Keratinocyte (primary cell): ENCODE results near the gene TNS3. TPM values are rescaled to one million over a fixed set of nuclear protein-coding genes. Genes with fewer than 3 reads are reported as not detected.

Source experiments
- DNase-seq: peaks from one replicate; pipeline ENCODE4 v3.0.0-alpha.2; 2011; ENCODE audit warnings: low read depth, missing footprints, low spot score
- FAIRE-seq: peaks from 2 replicates; lab custom pipeline; 2011; peaks lifted over from hg19 to GRCh38; lab: Jason Lieb, UNC
- H2AFZ ChIP-seq: 2 replicates; pipeline ENCODE4 v1.6.0; 2012; ENCODE audit warnings: low read length, control low read depth, inconsistent platforms; ENCODE audit not compliant: control insufficient read depth
- H3K27ac ChIP-seq: 2 replicates; pipeline ENCODE4 v1.5.1; 2011; ENCODE audit warnings: low read length; ENCODE audit not compliant: control insufficient read depth, insufficient read depth
- H3K27me3 ChIP-seq: 3 replicates; pipeline ENCODE4 v1.6.0; 2011; ENCODE audit warnings: low read length; ENCODE audit not compliant: control insufficient read depth, insufficient read depth; ENCODE audit errors: extremely low read depth
- H3K36me3 ChIP-seq, 2 experiments: 2 replicates in 1 of 2; 3 replicates in 1 of 2; pipeline ENCODE4 v1.5.1; 2011; ENCODE audit warnings: low read length in 2 of 2, mild to moderate bottlenecking in 1 of 2; ENCODE audit not compliant: control insufficient read depth in 2 of 2, insufficient read depth in 2 of 2; ENCODE audit errors: extremely low read depth in 1 of 2
- H3K4me1 ChIP-seq: 3 replicates; pipeline ENCODE4 v1.5.1; 2011; ENCODE audit warnings: low read length; ENCODE audit not compliant: control insufficient read depth, insufficient read depth; ENCODE audit errors: extremely low read depth
- H3K4me2 ChIP-seq: 3 replicates; pipeline ENCODE4 v1.6.0; 2011; ENCODE audit warnings: low read depth, low read length; ENCODE audit not compliant: control insufficient read depth, insufficient read depth; ENCODE audit errors: extremely low read depth
- H3K4me3 ChIP-seq, 3 experiments: fragments of 200-600 bp in 1 of 3; sonication (generic) in 1 of 3; 2 replicates in 2 of 3; 3 replicates in 1 of 3; pipeline ENCODE4 v1.5.1; 2011 to 2016; ENCODE audit warnings: low read length in 3 of 3, mild to moderate bottlenecking in 3 of 3, control low read depth in 2 of 3, inconsistent platforms in 1 of 3, low read depth in 1 of 3, mixed read lengths in 1 of 3, mixed run types in 1 of 3, moderate library complexity in 1 of 3; ENCODE audit not compliant: control insufficient read depth in 2 of 3, insufficient read depth in 2 of 3; ENCODE audit errors: extremely low read depth in 1 of 3
- H3K79me2 ChIP-seq: 2 replicates; pipeline ENCODE4 v1.6.0; 2012; ENCODE audit warnings: low read length; ENCODE audit not compliant: control insufficient read depth, insufficient read depth
- H3K9ac ChIP-seq: 3 replicates; pipeline ENCODE4 v1.6.0; 2011; ENCODE audit warnings: low read length; ENCODE audit not compliant: control insufficient read depth, insufficient read depth; ENCODE audit errors: extremely low read depth
- H3K9me1 ChIP-seq: 3 replicates; pipeline ENCODE4 v1.6.0; 2011; ENCODE audit warnings: low read length; ENCODE audit not compliant: control insufficient read depth, insufficient read depth; ENCODE audit errors: extremely low read depth
- H3K9me3 ChIP-seq: 2 replicates; pipeline ENCODE4 v1.5.1; 2012; ENCODE audit warnings: low read depth, low read length; ENCODE audit not compliant: control insufficient read depth
- H4K20me1 ChIP-seq: 3 replicates; pipeline ENCODE4 v1.6.0; 2011; ENCODE audit warnings: low read length; ENCODE audit not compliant: control insufficient read depth, insufficient read depth; ENCODE audit errors: extremely low read depth
- EZH2 ChIP-seq: IDR thresholded peaks from one replicate; pipeline ENCODE4 v1.6.1; 2012; ENCODE audit warnings: inconsistent platforms, mild to moderate bottlenecking, low read length, moderate library complexity
- dilution Hi-C: fragments of 300-500 bp; cut with MboI; formaldehyde crosslinking; loops from one replicate; pipeline ENCODE4 v1.7.0; 2020; ENCODE audit warnings: low sequenced_read_pairs; ENCODE audit not compliant: extremely low pct_ligation_motif_present
- polyA plus RNA-seq, 5 experiments: library from polyadenylated mRNA; depleted of rRNA in 3 of 5; stranded (reverse) in 3 of 5; stranded (forward) in 1 of 5; unstranded in 1 of 5; fragments of >200 nt; gene quantifications; 1 replicate in 1 of 5; 2 replicates in 3 of 5; 3 replicates in 1 of 5; pipeline versions ENCODE4 v1.2.1 to v1.2.3, GENCODE V29; 2011 to 2012; ENCODE audit warnings: missing spikeins in 2 of 5, low read depth in 1 of 5, low replicate concordance in 1 of 5
- TF ChIP-seq, protein P1 (sequence below), 3 experiments: IDR thresholded peaks in 1 of 3; conservative IDR thresholded peaks in 1 of 3; optimal IDR thresholded peaks in 1 of 3; 2 replicates in 2 of 3; 3 replicates in 1 of 3; pipeline versions ENCODE3 to v1.5.1; 2011; ENCODE audit warnings: low read length in 3 of 3, mild to moderate bottlenecking in 3 of 3, moderate library complexity in 2 of 3, control low read depth in 1 of 3, inconsistent platforms in 1 of 3; ENCODE audit not compliant: insufficient read depth in 2 of 3; ENCODE audit errors: extremely low read depth in 1 of 3

Gene TNS3
- polyA plus RNA-seq, 1 donor (not counting 4 experiments of a cell fraction or from before 2014, with no cell fraction given): 3.9 TPM

- TF ChIP-seq EZH2: no peak
- TF ChIP-seq, protein P1, sequence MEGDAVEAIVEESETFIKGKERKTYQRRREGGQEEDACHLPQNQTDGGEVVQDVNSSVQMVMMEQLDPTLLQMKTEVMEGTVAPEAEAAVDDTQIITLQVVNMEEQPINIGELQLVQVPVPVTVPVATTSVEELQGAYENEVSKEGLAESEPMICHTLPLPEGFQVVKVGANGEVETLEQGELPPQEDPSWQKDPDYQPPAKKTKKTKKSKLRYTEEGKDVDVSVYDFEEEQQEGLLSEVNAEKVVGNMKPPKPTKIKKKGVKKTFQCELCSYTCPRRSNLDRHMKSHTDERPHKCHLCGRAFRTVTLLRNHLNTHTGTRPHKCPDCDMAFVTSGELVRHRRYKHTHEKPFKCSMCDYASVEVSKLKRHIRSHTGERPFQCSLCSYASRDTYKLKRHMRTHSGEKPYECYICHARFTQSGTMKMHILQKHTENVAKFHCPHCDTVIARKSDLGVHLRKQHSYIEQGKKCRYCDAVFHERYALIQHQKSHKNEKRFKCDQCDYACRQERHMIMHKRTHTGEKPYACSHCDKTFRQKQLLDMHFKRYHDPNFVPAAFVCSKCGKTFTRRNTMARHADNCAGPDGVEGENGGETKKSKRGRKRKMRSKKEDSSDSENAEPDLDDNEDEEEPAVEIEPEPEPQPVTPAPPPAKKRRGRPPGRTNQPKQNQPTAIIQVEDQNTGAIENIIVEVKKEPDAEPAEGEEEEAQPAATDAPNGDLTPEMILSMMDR (optimal IDR thresholded peaks at IDR 0.05 in 1 of 3, IDR thresholded peaks at IDR 0.05 in 1 of 3, conservative IDR thresholded peaks at IDR 0.05 in 1 of 3; ENCODE audit: extremely low read depth in 1 of 3, insufficient read depth in 2 of 3, low read length in 3 of 3): no peak
- FAIRE-seq: no peak
- no peak overlapping the region for H3K4me3 ChIP-seq
- no peak overlapping the region for H3K9ac ChIP-seq
- no peaks in the 10 kb centered on the region for H3K4me1 ChIP-seq
- no peak for DNase-seq
- H3K79me2 ChIP-seq: no peaks in the 10 kb centered on the region
- dilution Hi-C loops: no loop called here
- H4K20me1 ChIP-seq: no peaks in the 10 kb centered on the region
- no peak overlapping the region for H2AFZ ChIP-seq
- H3K9me1 ChIP-seq: no peaks in the 10 kb centered on the region
- no peaks in the 10 kb centered on the region for H3K36me3 ChIP-seq
- no peak overlapping the region for H3K4me2 ChIP-seq
- H3K27me3 ChIP-seq: no peaks in the 10 kb centered on the region
- H3K27ac ChIP-seq: no peak overlapping the region
- no peaks in the 10 kb centered on the region for H3K9me3 ChIP-seq
Observed at GRCh38 chr7:47313564-47313963, 268.3 kb downstream of the TNS3 start.

DNA sequence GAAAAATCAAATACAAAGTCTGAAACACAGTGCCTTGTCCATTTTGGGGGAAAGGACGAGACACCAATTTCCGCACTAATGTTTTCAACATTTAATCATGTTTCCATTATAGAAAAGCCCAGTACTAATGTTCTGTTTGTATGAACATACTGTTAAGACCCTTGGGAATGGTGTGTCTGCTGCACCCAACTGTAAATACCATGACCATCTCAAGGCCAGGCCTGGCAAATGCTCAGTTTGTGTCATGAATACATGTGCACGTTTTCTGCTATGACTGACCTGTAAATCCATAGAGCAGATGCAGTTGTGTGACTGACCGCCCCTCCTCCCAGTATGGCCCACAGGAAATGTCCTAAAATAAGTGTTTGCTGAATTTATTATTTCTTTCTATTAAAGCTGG is 270.0 kb downstream of the TNS3 start:
- Histone ChIP-seq H3K36me3 (no peaks in the 10 kb centered on the region), H4K20me1 (no peaks in the 10 kb centered on the region), H3K9me1 (no peaks in the 10 kb centered on the region), H2AFZ (no peak overlapping the region), H3K27me3 (no peaks in the 10 kb centered on the region), H3K27ac (no peak overlapping the region), H3K4me1 (no peaks in the 10 kb centered on the region), H3K9ac (no peak overlapping the region), H3K4me2 (no peak overlapping the region), H3K4me3 (no peak overlapping the region), H3K79me2 (no peaks in the 10 kb centered on the region), H3K9me3 (no peaks in the 10 kb centered on the region)
- dilution Hi-C loops: no loop called here
- TF ChIP-seq, protein P1 (optimal IDR thresholded peaks at IDR 0.05 in 1 of 3, IDR thresholded peaks at IDR 0.05 in 1 of 3, conservative IDR thresholded peaks at IDR 0.05 in 1 of 3; ENCODE audit: extremely low read depth in 1 of 3, insufficient read depth in 2 of 3, low read length in 3 of 3): no peak
- TF ChIP-seq EZH2: no peak
- FAIRE-seq: no peak
- no peak for DNase-seq
